Measurements from ENCODE around the gene ARL15. TPM values are rescaled to one million over a fixed set of nuclear protein-coding genes. Genes with fewer than 3 reads are reported as not detected.

Gene ARL15
- total and polyA plus RNA-seq, 2 of the 8 experiments (the other 6 are each of a cell fraction or from before 2014, with no cell fraction given) = 9.9 to 21.2 TPM

DNA sequence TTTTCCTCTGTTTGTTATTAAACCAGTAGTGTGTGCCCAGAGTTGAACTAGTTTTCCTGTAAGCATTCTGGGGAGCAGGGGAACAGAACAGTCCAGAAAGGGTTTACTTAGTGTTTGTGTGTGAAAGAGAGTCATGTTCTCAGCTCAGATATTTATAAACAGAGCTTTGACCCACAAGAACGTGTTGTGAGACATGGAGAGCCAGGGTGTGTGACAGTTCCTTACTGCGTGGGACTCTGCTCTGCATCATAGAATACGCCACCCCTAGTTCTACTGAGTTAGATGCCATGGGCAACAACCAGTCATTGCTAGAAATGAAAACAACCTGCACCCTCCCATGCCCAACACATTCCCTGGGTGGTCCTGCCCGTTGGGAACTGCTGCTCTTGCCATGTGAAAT is 419.2 kb downstream of the ARL15 start:
- Histone ChIP-seq H3K36me3 (ENCODE audit: control insufficient read depth in 2 of 4, insufficient read depth in 4 of 4, low read length in 3 of 4) (no peaks in the 10 kb centered on the region), H3K18ac (ENCODE audit: extremely low read depth, low read length) (peak overlapping the region; percentile 13; the same call in 1 of the 2 replicates), H2BK12ac (ENCODE audit: low read depth, low read length) (0 out of 2 replicates have a peak overlapping the region, but pooled peaks have one; percentile 29), H4K5ac (ENCODE audit: insufficient read length, low read depth, low read length) (no peak overlapping the region), H3K4me3 (ENCODE audit: extremely low read depth in 1 of 4, insufficient read depth in 2 of 4, low read depth in 3 of 4, low read length in 4 of 4) (no peak overlapping the region), H3K4me2 (ENCODE audit: insufficient read depth in 1 of 2, low read depth in 2 of 2, low read length in 2 of 2) (no peak overlapping the region), H2BK120ac (replicated peaks; ENCODE audit: low read depth, low read length) (no peak overlapping the region), H3K23ac (ENCODE audit: insufficient read length) (no peak overlapping the region), H3K14ac (ENCODE audit: insufficient read length) (no peak overlapping the region), H3K79me2 (ENCODE audit: control insufficient read depth in 1 of 2, insufficient read depth in 2 of 2, low read length in 2 of 2) (no peaks in the 10 kb centered on the region), H2AK5ac (ENCODE audit: low read depth, low read length) (no peak overlapping the region), H3K4ac (replicated peaks; ENCODE audit: insufficient read length, low read depth, low read length) (no peak overlapping the region), H3K9ac (replicated peaks in 1 of 4; ENCODE audit: extremely low read depth in 1 of 4, low read depth in 3 of 4, low read length in 3 of 4) (no peak overlapping the region), H2BK5ac (ENCODE audit: low read depth, low read length) (no peak overlapping the region), H3K56ac (replicated peaks; ENCODE audit: insufficient read length, low read depth, low read length) (no peak overlapping the region), H4K8ac (ENCODE audit: extremely low read depth, insufficient read depth, low read length) (no peak overlapping the region), H3K23me2 (ENCODE audit: low read depth, low read length) (no peaks in the 10 kb centered on the region), H3K27ac (ENCODE audit: low read depth, low read length) (no peak overlapping the region), H2AFZ (ENCODE audit: low read length) (no peak overlapping the region), H4K20me1 (replicated peaks in 1 of 2; ENCODE audit: control insufficient read depth in 1 of 2, insufficient read depth in 2 of 2, low read length in 2 of 2) (no peaks in the 10 kb centered on the region), H3K4me1 (replicated peaks in 1 of 4; ENCODE audit: control insufficient read depth in 3 of 4, insufficient read depth in 4 of 4, low read length in 3 of 4) (peaks cover 0 to 5% (median under 1%) of the 10 kb centered on the region in 4 experiments; a peak in 3 of 7 replicates), H2BK20ac (ENCODE audit: low read length) (no peak overlapping the region), H3K27me3 (replicated peaks in 1 of 4; ENCODE audit: control insufficient read depth in 3 of 4, extremely low read depth in 1 of 4, insufficient read depth in 3 of 4, low read length in 3 of 4) (no peaks in the 10 kb centered on the region), H3K79me1 (ENCODE audit: low read depth, low read length) (no peaks in the 10 kb centered on the region), H3K9me3 (ENCODE audit: insufficient read depth in 2 of 2, low read depth in 1 of 2, low read length in 1 of 2) (no peaks in the 10 kb centered on the region), H4K91ac (replicated peaks; ENCODE audit: insufficient read length, low read length) (peak overlapping the region; percentile 66), H2BK15ac (ENCODE audit: low read length) (no peak overlapping the region)
- 72% methylated on average over 4 of the region's 4 CpGs; no CpG with 5 or more reads in 1 of the 2 experiments for WGBS, 2 experiments (ENCODE audit: extremely low coverage in 1 of 2, insufficient coverage in 1 of 2, insufficient read length in 1 of 2, insufficient replicate concordance in 2 of 2, low coverage in 1 of 2, low lambda C conversion rate in 2 of 2, missing lambda C conversion rate in 1 of 2)
- ChIA-PET CTCF (ENCODE audit: partially characterized antibody) (interaction anchor here (1.0 to 2.5 kb wide), 5 partner anchors 11 to 31 kb away, joined by 3 to 6 read pairs (median 4); no protein-coding TSS in a partner anchor), POLR2A (ENCODE audit: partially characterized antibody) (no interaction called here)
- FAIRE-seq (no peak), DNase-seq (ENCODE audit: low read depth in 1 of 2, low spot score in 2 of 2) (no peak)
- TF ChIP-seq SP2 (IDR thresholded peaks at IDR 0.05; ENCODE audit: low read length) (no peak), SIN3A (conservative IDR thresholded peaks at IDR 0.05 in 1 of 2, IDR thresholded peaks at IDR 0.05 in 1 of 2; ENCODE audit: low read depth in 1 of 2, low read length in 2 of 2) (no peak), RBBP5 (IDR thresholded peaks at IDR 0.05; ENCODE audit: borderline replicate concordance, low read depth, low read length) (no peak), TCF12 (IDR thresholded peaks at IDR 0.05; ENCODE audit: low read depth, low read length) (no peak)

Measured in H1 (cell line).